ENCODE measurements around the gene STRIP2.

STRIP2 gene

GRCh38 chr7:129482781-129483180 is 48.5 kb downstream of the STRIP2 start:
- DNase-seq (ENCODE audit: low spot score): no peak
- TF ChIP-seq, protein P1, sequence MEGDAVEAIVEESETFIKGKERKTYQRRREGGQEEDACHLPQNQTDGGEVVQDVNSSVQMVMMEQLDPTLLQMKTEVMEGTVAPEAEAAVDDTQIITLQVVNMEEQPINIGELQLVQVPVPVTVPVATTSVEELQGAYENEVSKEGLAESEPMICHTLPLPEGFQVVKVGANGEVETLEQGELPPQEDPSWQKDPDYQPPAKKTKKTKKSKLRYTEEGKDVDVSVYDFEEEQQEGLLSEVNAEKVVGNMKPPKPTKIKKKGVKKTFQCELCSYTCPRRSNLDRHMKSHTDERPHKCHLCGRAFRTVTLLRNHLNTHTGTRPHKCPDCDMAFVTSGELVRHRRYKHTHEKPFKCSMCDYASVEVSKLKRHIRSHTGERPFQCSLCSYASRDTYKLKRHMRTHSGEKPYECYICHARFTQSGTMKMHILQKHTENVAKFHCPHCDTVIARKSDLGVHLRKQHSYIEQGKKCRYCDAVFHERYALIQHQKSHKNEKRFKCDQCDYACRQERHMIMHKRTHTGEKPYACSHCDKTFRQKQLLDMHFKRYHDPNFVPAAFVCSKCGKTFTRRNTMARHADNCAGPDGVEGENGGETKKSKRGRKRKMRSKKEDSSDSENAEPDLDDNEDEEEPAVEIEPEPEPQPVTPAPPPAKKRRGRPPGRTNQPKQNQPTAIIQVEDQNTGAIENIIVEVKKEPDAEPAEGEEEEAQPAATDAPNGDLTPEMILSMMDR (IDR thresholded peaks at IDR 0.05; ENCODE audit: borderline replicate concordance, control extremely low read depth, extremely low read depth, insufficient read depth, missing control alignments): no peak
- in situ Hi-C loops (cut with MboI; ENCODE audit: low sequenced_read_pairs, unreplicated experiment): no loop called here

GRCh38 chr7:129489491-129489890 is 55.3 kb downstream of the STRIP2 start:
- DNase-seq (ENCODE audit: low spot score): no peak
- in situ Hi-C loops (cut with MboI; ENCODE audit: low sequenced_read_pairs, unreplicated experiment): no loop called here
- TF ChIP-seq, protein P1 (IDR thresholded peaks at IDR 0.05; ENCODE audit: borderline replicate concordance, control extremely low read depth, extremely low read depth, insufficient read depth, missing control alignments): no peak

GRCh38 chr7:129492391-129492790 is 58.2 kb downstream of the STRIP2 start:
- DNase-seq (ENCODE audit: low spot score): no peak
- in situ Hi-C loops (cut with MboI; ENCODE audit: low sequenced_read_pairs, unreplicated experiment): no loop called here
- TF ChIP-seq, protein P1 (IDR thresholded peaks at IDR 0.05; ENCODE audit: borderline replicate concordance, control extremely low read depth, extremely low read depth, insufficient read depth, missing control alignments): no peak

GRCh38 chr7:129493555-129493954 is 59.3 kb downstream of the STRIP2 start:
- no peak for DNase-seq (ENCODE audit: low spot score)
- in situ Hi-C loops (cut with MboI; ENCODE audit: low sequenced_read_pairs, unreplicated experiment): no loop called here
- TF ChIP-seq, protein P1 (IDR thresholded peaks at IDR 0.05; ENCODE audit: borderline replicate concordance, control extremely low read depth, extremely low read depth, insufficient read depth, missing control alignments): no peak

GRCh38 chr7:129494041-129494440 is 59.8 kb downstream of the STRIP2 start:
- in situ Hi-C loops (cut with MboI; ENCODE audit: low sequenced_read_pairs, unreplicated experiment): no loop called here
- TF ChIP-seq, protein P1 (IDR thresholded peaks at IDR 0.05; ENCODE audit: borderline replicate concordance, control extremely low read depth, extremely low read depth, insufficient read depth, missing control alignments): no peak
- DNase-seq (ENCODE audit: low spot score): no peak

DNA sequence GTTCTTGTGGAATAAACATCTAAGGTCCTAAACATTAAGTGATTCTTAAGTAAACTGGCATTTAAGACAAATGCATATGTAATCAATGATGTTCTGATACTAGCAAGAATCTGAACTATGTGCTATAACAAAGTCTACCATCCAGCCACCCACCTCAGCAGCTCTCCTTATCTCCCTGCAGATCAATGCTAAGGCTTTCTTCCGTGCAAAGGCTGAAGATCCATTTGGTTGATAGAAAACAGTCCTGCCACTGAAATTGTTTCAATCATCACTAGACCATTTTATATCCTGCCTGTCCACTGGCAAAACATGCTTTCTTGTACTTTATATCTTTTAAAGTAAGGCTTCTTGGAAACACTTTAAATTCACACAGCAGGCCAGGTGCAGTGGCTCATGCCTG is 61.8 kb downstream of the STRIP2 start:
- TF ChIP-seq, protein P1 (IDR thresholded peaks at IDR 0.05; ENCODE audit: borderline replicate concordance, control extremely low read depth, extremely low read depth, insufficient read depth, missing control alignments): no peak
- no peak for DNase-seq (ENCODE audit: low spot score)
- in situ Hi-C loops (cut with MboI; ENCODE audit: low sequenced_read_pairs, unreplicated experiment): no loop called here

DNA sequence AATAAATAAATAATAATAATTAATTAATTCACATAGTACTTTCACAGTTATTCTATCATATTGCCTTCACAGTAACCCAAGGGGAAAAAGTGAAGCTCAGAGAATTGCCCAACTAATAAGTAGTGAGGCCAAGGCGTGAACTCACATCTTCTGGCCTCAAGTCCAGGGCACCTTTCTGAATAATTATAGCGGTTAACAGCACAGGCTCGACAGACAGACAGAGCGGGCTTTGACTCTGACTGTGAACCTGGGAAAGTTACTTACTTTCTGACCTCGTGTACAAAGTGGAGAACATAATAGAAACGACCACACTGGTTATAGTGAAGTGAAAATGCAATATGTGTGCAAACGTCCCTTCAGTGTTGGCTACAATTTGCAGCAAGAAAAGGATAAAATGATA is 62.4 kb downstream of the STRIP2 start:
- in situ Hi-C loops (cut with MboI; ENCODE audit: low sequenced_read_pairs, unreplicated experiment): no loop called here
- TF ChIP-seq, protein P1 (IDR thresholded peaks at IDR 0.05; ENCODE audit: borderline replicate concordance, control extremely low read depth, extremely low read depth, insufficient read depth, missing control alignments): no peak
- DNase-seq (ENCODE audit: low spot score): no peak
